H1 (cell line): ENCODE data around the gene SEC14L6. TPM values are rescaled to one million over a fixed set of nuclear protein-coding genes. Genes with fewer than 3 reads are reported as not detected.
A peak's percentile ranks its signal among the peaks of the same experiment; 100 is the strongest.

Experiments used
- CTCF ChIA-PET: fragments of 300-600 bp; sonication (Branson Sonifier 250); formaldehyde crosslinking; loops from one replicate; lab custom pipeline; 2021; ENCODE audit not compliant: partially characterized antibody; lab: Charles Lee
- POLR2A ChIA-PET: fragments of 300-600 bp; sonication (Branson Sonifier 250); formaldehyde crosslinking; loops from one replicate; lab custom pipeline; 2021; ENCODE audit warnings: inconsistent platforms; ENCODE audit not compliant: partially characterized antibody; lab: Charles Lee
- DNase-seq, 2 experiments: peaks; one replicate each; pipeline versions ENCODE4 v3.0.0 to v3.0.0-alpha.2; 2010 to 2022; ENCODE audit warnings: low spot score in 2 of 2, low read depth in 1 of 2, mixed read lengths in 1 of 2
- FAIRE-seq: peaks from 2 replicates; lab custom pipeline; 2011; peaks lifted over from hg19 to GRCh38; lab: Jason Lieb, UNC
- H2AFZ ChIP-seq: 2 replicates; pipeline ENCODE4 v1.8.1; 2012; ENCODE audit warnings: low read length, inconsistent platforms
- H2AK5ac ChIP-seq: 2 replicates; pipeline ENCODE4 v1.6.1; 2013; ENCODE audit warnings: low read depth, low read length
- H2BK120ac ChIP-seq: replicated peaks from 2 replicates; pipeline ENCODE3; 2013; ENCODE audit warnings: low read depth, low read length, inconsistent platforms
- H2BK12ac ChIP-seq: 2 replicates; pipeline ENCODE4 v1.6.1; 2013; ENCODE audit warnings: low read depth, low read length
- H2BK15ac ChIP-seq: 2 replicates; pipeline ENCODE4 v1.6.1; 2013; ENCODE audit warnings: low read length
- H2BK20ac ChIP-seq: 2 replicates; pipeline ENCODE4 v1.6.1; 2013; ENCODE audit warnings: low read length
- H2BK5ac ChIP-seq: 2 replicates; pipeline ENCODE4 v1.6.1; 2013; ENCODE audit warnings: low read depth, low read length
- H3K14ac ChIP-seq: 2 replicates; pipeline ENCODE4 v1.6.1; 2013; ENCODE audit warnings: inconsistent platforms; ENCODE audit not compliant: insufficient read length
- H3K18ac ChIP-seq: 2 replicates; pipeline ENCODE4 v1.6.1; 2013; ENCODE audit warnings: low read length; ENCODE audit errors: extremely low read depth
- H3K23ac ChIP-seq: 2 replicates; pipeline ENCODE4 v1.6.1; 2013; ENCODE audit warnings: inconsistent platforms; ENCODE audit not compliant: insufficient read length
- H3K23me2 ChIP-seq: 2 replicates; pipeline ENCODE4 v1.6.1; 2013; ENCODE audit warnings: low read depth, low read length
- H3K27ac ChIP-seq: 2 replicates; pipeline ENCODE4 v1.6.1; 2011; ENCODE audit warnings: low read depth, low read length, inconsistent platforms
- H3K27me3 ChIP-seq, 4 experiments: replicated peaks in 1 of 4; 1 replicate in 1 of 4; 2 replicates in 3 of 4; pipeline versions ENCODE4 v1.6.1 to v1.8.1; 2011 to 2013; ENCODE audit warnings: low read length in 3 of 4, mild to moderate bottlenecking in 3 of 4, inconsistent platforms in 2 of 4, mixed read lengths in 2 of 4, moderate library complexity in 1 of 4; ENCODE audit not compliant: control insufficient read depth in 3 of 4, insufficient read depth in 3 of 4; ENCODE audit errors: extremely low read depth in 1 of 4
- H3K36me3 ChIP-seq, 4 experiments: 2 replicates each; pipeline versions ENCODE4 v1.6.1 to v1.8.1; 2011 to 2013; ENCODE audit warnings: mild to moderate bottlenecking in 4 of 4, low read length in 3 of 4, moderate library complexity in 2 of 4, control low read depth in 1 of 4, inconsistent platforms in 1 of 4; ENCODE audit not compliant: insufficient read depth in 4 of 4, control insufficient read depth in 2 of 4
- H3K4ac ChIP-seq: replicated peaks from 2 replicates; pipeline ENCODE3; 2013; ENCODE audit warnings: low read length, low read depth, mixed read lengths, inconsistent platforms; ENCODE audit not compliant: insufficient read length
- H3K4me1 ChIP-seq, 4 experiments: replicated peaks in 1 of 4; 1 replicate in 1 of 4; 2 replicates in 3 of 4; pipeline versions ENCODE4 v1.6.1 to v1.8.1; 2011 to 2013; ENCODE audit warnings: low read length in 3 of 4, inconsistent platforms in 2 of 4, mixed read lengths in 1 of 4; ENCODE audit not compliant: insufficient read depth in 4 of 4, control insufficient read depth in 3 of 4
- H3K4me2 ChIP-seq, 2 experiments: 2 replicates each; pipeline versions ENCODE4 v1.6.1 to v1.8.1; 2011 to 2013; ENCODE audit warnings: low read depth in 2 of 2, low read length in 2 of 2, control low read depth in 1 of 2, inconsistent platforms in 1 of 2, mild to moderate bottlenecking in 1 of 2; ENCODE audit not compliant: insufficient read depth in 1 of 2
- H3K4me3 ChIP-seq, 4 experiments: fragments of 200-600, 300-600 bp in 1 of 4; sonication (generic), shearing (Covaris generic), sonication (Bioruptor Twin) in 1 of 4; 2 replicates each; pipeline versions ENCODE4 v1.5.1 to v1.8.1; 2011 to 2016; ENCODE audit warnings: low read length in 4 of 4, low read depth in 3 of 4, control low read depth in 2 of 4, inconsistent platforms in 2 of 4, mild to moderate bottlenecking in 2 of 4, mixed read lengths in 1 of 4, moderate library complexity in 1 of 4; ENCODE audit not compliant: insufficient read depth in 2 of 4; ENCODE audit errors: extremely low read depth in 1 of 4
- H3K56ac ChIP-seq: replicated peaks from 2 replicates; pipeline ENCODE3; 2013; ENCODE audit warnings: low read depth, mild to moderate bottlenecking, mixed read lengths, low read length, inconsistent platforms; ENCODE audit not compliant: insufficient read length
- H3K79me1 ChIP-seq: 2 replicates; pipeline ENCODE4 v1.6.1; 2013; ENCODE audit warnings: low read depth, low read length, control low read depth
- H3K79me2 ChIP-seq, 2 experiments: 2 replicates each; pipeline versions ENCODE4 v1.6.1 to v1.8.1; 2012 to 2013; ENCODE audit warnings: low read length in 2 of 2, mild to moderate bottlenecking in 2 of 2, inconsistent platforms in 1 of 2; ENCODE audit not compliant: insufficient read depth in 2 of 2, control insufficient read depth in 1 of 2
- H3K9ac ChIP-seq, 4 experiments: replicated peaks in 1 of 4; 1 replicate in 1 of 4; 2 replicates in 3 of 4; pipeline versions ENCODE4 v1.6.1 to v1.8.1; 2011 to 2013; ENCODE audit warnings: low read depth in 3 of 4, low read length in 3 of 4, control low read depth in 2 of 4, mild to moderate bottlenecking in 2 of 4, moderate library complexity in 2 of 4, inconsistent platforms in 1 of 4; ENCODE audit errors: extremely low read depth in 1 of 4
- H3K9me3 ChIP-seq, 2 experiments: 2 replicates each; pipeline versions ENCODE4 v1.6.1 to v1.8.1; 2012 to 2013; ENCODE audit warnings: mild to moderate bottlenecking in 2 of 2, moderate library complexity in 2 of 2, control low read depth in 1 of 2, inconsistent platforms in 1 of 2, low read depth in 1 of 2, low read length in 1 of 2, mixed read lengths in 1 of 2; ENCODE audit not compliant: insufficient read depth in 2 of 2
- H4K20me1 ChIP-seq, 2 experiments: replicated peaks in 1 of 2; 2 replicates each; pipeline versions ENCODE3 to v1.8.1; 2011 to 2013; ENCODE audit warnings: inconsistent platforms in 2 of 2, low read length in 2 of 2, mild to moderate bottlenecking in 1 of 2; ENCODE audit not compliant: insufficient read depth in 2 of 2, control insufficient read depth in 1 of 2
- H4K5ac ChIP-seq: 2 replicates; pipeline ENCODE4 v1.6.1; 2013; ENCODE audit warnings: low read length, low read depth, mixed read lengths, inconsistent platforms; ENCODE audit not compliant: insufficient read length
- H4K8ac ChIP-seq: 2 replicates; pipeline ENCODE4 v1.8.0; 2013; ENCODE audit warnings: mild to moderate bottlenecking, moderate library complexity, low read length, inconsistent platforms; ENCODE audit not compliant: insufficient read depth; ENCODE audit errors: extremely low read depth
- H4K91ac ChIP-seq: replicated peaks from 2 replicates; pipeline ENCODE3; 2013; ENCODE audit warnings: low read length, mixed read lengths, inconsistent platforms; ENCODE audit not compliant: insufficient read length
- CHD1 ChIP-seq: IDR thresholded peaks from 2 replicates; pipeline ENCODE4 v1.6.1; 2012; ENCODE audit warnings: low read depth, low read length, improper control_type of control experiment
- CTCF ChIP-seq, 3 experiments: IDR thresholded peaks; 1 replicate in 2 of 3; 2 replicates in 1 of 3; pipeline versions ENCODE4 v1.5.1 to v1.6.1; 2011; ENCODE audit warnings: low read length in 3 of 3, mild to moderate bottlenecking in 3 of 3, inconsistent platforms in 2 of 3, low read depth in 1 of 3, moderate library complexity in 1 of 3; ENCODE audit not compliant: insufficient read depth in 1 of 3; ENCODE audit errors: control extremely low read depth in 1 of 3
- WGBS, 2 experiments: shearing (Covaris generic) in 1 of 2; methylation state at CpG; one replicate each; pipeline versions ENCODE4 v1.1.6 to v1.1.7; 2013 to 2015; ENCODE audit warnings: low lambda C conversion rate in 2 of 2, mixed read lengths in 2 of 2, inconsistent platforms in 1 of 2, low coverage in 1 of 2, missing lambda C conversion rate in 1 of 2; ENCODE audit not compliant: insufficient replicate concordance in 2 of 2, insufficient coverage in 1 of 2, insufficient read length in 1 of 2; ENCODE audit errors: extremely low coverage in 1 of 2, missing lambda C conversion rate in 1 of 2; 5-methylcytosine and 5-hydroxymethylcytosine counted together
- polyA plus RNA-seq, 7 experiments: library from polyadenylated mRNA; depleted of rRNA in 3 of 7; stranded (reverse) in 5 of 7; unstranded in 2 of 7; fragments of >200 nt in 5 of 7; fragments of 200-250 nt in 2 of 7; gene quantifications; 1 replicate in 5 of 7; 2 replicates in 1 of 7; 4 replicates in 1 of 7; pipeline versions ENCODE4 v1.2.1 to v1.2.3, GENCODE V29; 2011 to 2013; ENCODE audit warnings: missing spikeins in 2 of 7, mixed read lengths in 2 of 7
- total RNA-seq: library from RNA; stranded (reverse); fragmentation: NEBNext Ultra II Directional; extraction: Animal tissue kit (Norgen Biotek cat#: 25700); gene quantifications from 2 replicates; pipeline ENCODE4 v1.2.1, GENCODE V29; 2021

SEC14L6 gene
- total and polyA plus RNA-seq, 2 of the 8 experiments (the other 6 are each of a cell fraction or from before 2014, with no cell fraction given): 0.63 to 2.1 TPM

- FAIRE-seq: peak; percentile 66
- no peak overlapping the region for H3K18ac ChIP-seq
- no peak overlapping the region for H3K4ac ChIP-seq
- no peak overlapping the region for H3K4me3 ChIP-seq
- POLR2A ChIA-PET: interaction anchor here (1.4 kb wide), 1 partner anchor 23 kb away, joined by 4 read pairs; no protein-coding TSS in a partner anchor
- 72% methylated on average over 10 of the region's 10 CpGs; no CpG with 5 or more reads in 1 of the 2 experiments for WGBS, 2 experiments
- H4K20me1 ChIP-seq: no peaks in the 10 kb centered on the region
- no peak overlapping the region for H2AFZ ChIP-seq
- H3K23ac ChIP-seq: no peak overlapping the region
- DNase-seq: no peak
- TF ChIP-seq CHD1 (no peak), CTCF (IDR thresholded peaks at IDR 0.05; ENCODE audit: control extremely low read depth in 1 of 3, insufficient read depth in 1 of 3, low read depth in 1 of 3, low read length in 3 of 3) (peak in 1 of 3 experiments; percentile 10; a peak in 1 of 4 replicates)
- TF ChIP-seq, all 59 proteins: peak for 1
- Histone ChIP-seq H3K23me2 (no peaks in the 10 kb centered on the region; the same call in 1 of the 2 replicates), H3K56ac (no peak overlapping the region), H2BK20ac (no peak overlapping the region), H2BK12ac (peak overlapping the region; percentile 55; the same call in 1 of the 2 replicates), H3K27ac (no peak overlapping the region), H4K8ac (no peak overlapping the region), H3K4me2 (no peak overlapping the region), H3K27me3 (no peaks in the 10 kb centered on the region), H2BK5ac (no peak overlapping the region), H2AK5ac (no peak overlapping the region), H3K9ac (no peak overlapping the region), H3K79me2 (no peaks in the 10 kb centered on the region), H2BK15ac (no peak overlapping the region), H4K91ac (no peak overlapping the region), H3K4me1 (peaks cover 0 to 11% (median 6%) of the 10 kb centered on the region in 4 experiments; a peak in 5 of 7 replicates), H3K9me3 (no peaks in the 10 kb centered on the region), H3K14ac (no peak overlapping the region), H4K5ac (no peak overlapping the region), H3K79me1 (no peaks in the 10 kb centered on the region; the same call in none of the 2 replicates), H3K36me3 (no peaks in the 10 kb centered on the region), H2BK120ac (no peak overlapping the region)
- CTCF ChIA-PET: interaction anchor here (0.9 to 1.5 kb wide), 5 partner anchors 11 to 123 kb away, joined by 3 to 6 read pairs (median 4); partner anchors contain the start of gene TCN2
These were observed 21.7 kb upstream of the SEC14L6 start for GRCh38 chr22:30568137-30568805.
